ENCODE data around the gene LNX2. TPM values are rescaled to one million over a fixed set of nuclear protein-coding genes. Genes with fewer than 3 reads are reported as not detected.

LNX2 gene
- total and polyA plus RNA-seq, 2 of the 4 experiments (the other 2 are of a cell fraction) = 3.1 to 7.2 TPM

GRCh38 chr13:27535546-27535945 is 84.8 kb downstream of the LNX2 start:
- Histone ChIP-seq H2BK15ac (ENCODE audit: low read depth, low read length) (no peak overlapping the region), H2BK20ac (ENCODE audit: low read depth, low read length) (no peak overlapping the region), H4K8ac (ENCODE audit: low read depth in 2 of 2, low read length in 2 of 2) (no peak overlapping the region), H3K14ac (replicated peaks; ENCODE audit: low read depth, low read length) (no peak overlapping the region), H3K4me3 (ENCODE audit: insufficient read depth, low read depth, low read length) (no peak overlapping the region), H3K27me3 (ENCODE audit: control insufficient read depth, insufficient read depth, low read length) (peaks cover 2% of the 10 kb centered on the region; the same call in 1 of the 2 replicates), H2AFZ (replicated peaks; ENCODE audit: low read length, poor library complexity) (no peak overlapping the region), H2BK120ac (ENCODE audit: low read depth, low read length) (no peak overlapping the region), H4K91ac (ENCODE audit: insufficient read depth, low read depth, low read length) (no peak overlapping the region), H3K9ac (ENCODE audit: low read depth, low read length) (no peak overlapping the region), H3K79me1 (ENCODE audit: low read depth in 1 of 2, low read length in 2 of 2) (no peaks in the 10 kb centered on the region), H3K9me3 (ENCODE audit: control insufficient read depth, insufficient read depth, low read length) (no peaks in the 10 kb centered on the region), H3K4ac (ENCODE audit: low read depth, low read length) (no peak overlapping the region), H3K27ac (ENCODE audit: insufficient read depth, low read length) (no peak overlapping the region), H3K18ac (ENCODE audit: low read depth, low read length) (no peak overlapping the region), H2AK5ac (ENCODE audit: low read depth, low read length) (no peak overlapping the region), H3K23ac (ENCODE audit: low read depth, low read length) (no peak overlapping the region), H3K4me2 (ENCODE audit: low read depth, low read length) (no peak overlapping the region), H2AK9ac (replicated peaks; ENCODE audit: low read depth, low read length, poor library complexity) (no peak overlapping the region), H3K56ac (ENCODE audit: extremely low read depth, insufficient read depth, low read length) (no peak overlapping the region), H3K4me1 (ENCODE audit: control insufficient read depth, insufficient read depth, low read length) (no peaks in the 10 kb centered on the region), H2BK5ac (ENCODE audit: low read depth, low read length, poor library complexity, severe bottlenecking) (no peak overlapping the region), H3K36me3 (ENCODE audit: control insufficient read depth, insufficient read depth, low read length) (no peaks in the 10 kb centered on the region), H4K20me1 (ENCODE audit: insufficient read depth, low read length) (no peaks in the 10 kb centered on the region), H3K9me1 (ENCODE audit: insufficient read depth, low read length) (0 out of 2 replicates have a peak, but pooled peaks cover 3% of the 10 kb centered on the region), H4K5ac (ENCODE audit: low read depth, low read length) (no peak overlapping the region)
- no peak for DNase-seq
- ATAC-seq (ENCODE audit: low read depth) = no peak
- ChIA-PET POLR2A (ENCODE audit: unreplicated experiment) (no interaction called here), CTCF (interaction anchor here (4.4 kb wide), 1 partner anchor 291 kb away, joined by 33 read pairs; no protein-coding TSS in a partner anchor)
- in situ Hi-C loops (cut with MboI; ENCODE audit: low sequenced_read_pairs) (loop anchor here (5.0 to 25.0 kb wide), 2 partner anchors 292 to 452 kb away; partner anchors contain the start of gene URAD), intact Hi-C loops (cut with micrococcal nuclease) (loop anchor here (10.0 kb wide), 1 partner anchor 259 kb away; the partner anchor contains the start of gene GSX1), dilution Hi-C loops (cut with HindIII; ENCODE audit: low sequenced_read_pairs, unreplicated experiment) (no loop called here)
- no TSS peak for BruUV-seq (replicated peaks)
- TF ChIP-seq BHLHE40 (IDR thresholded peaks at IDR 0.05; ENCODE audit: low read depth, low read length) (no peak), RFX5 (IDR thresholded peaks at IDR 0.05; ENCODE audit: low read depth, low read length) (no peak), MXI1 (IDR thresholded peaks at IDR 0.05; ENCODE audit: borderline replicate concordance, low read depth, low read length) (no peak), MAZ (IDR thresholded peaks at IDR 0.05; ENCODE audit: borderline replicate concordance, low read depth, low read length) (no peak), RAD21 (IDR thresholded peaks at IDR 0.05; ENCODE audit: low read length) (no peak), MAFK (IDR thresholded peaks at IDR 0.05; ENCODE audit: low read depth, low read length) (no peak)
- 83% methylated on average over 3 of the region's 8 CpGs; no CpG with 5 or more reads in 1 of the 2 experiments for WGBS, 2 experiments (ENCODE audit: extremely low coverage in 2 of 2, insufficient read length in 1 of 2)
